AG10803 (cell line): ENCODE measurements around the gene SZT2.

ENCODE experiments used
- DNase-seq: peaks from one replicate; pipeline ENCODE4 v3.0.0; 2010; ENCODE audit warnings: low read depth
- H3K4me3 ChIP-seq: 2 replicates; pipeline ENCODE4 v1.5.1; 2011; ENCODE audit warnings: mild to moderate bottlenecking, low read length, control low read depth
- CTCF ChIP-seq: conservative IDR thresholded peaks from 2 replicates; pipeline ENCODE4 v1.5.1; 2011; ENCODE audit warnings: mild to moderate bottlenecking, low read length, control low read depth, inconsistent platforms

The SZT2 gene

GRCh38 chr1:43422995-43423671 lies 33.4 kb downstream of the SZT2 start:
- DNase-seq = no peak
- no peak for TF ChIP-seq CTCF
- H3K4me3 ChIP-seq = no peak overlapping the region

GRCh38 chr1:43423672-43424550 lies 34.2 kb downstream of the SZT2 start:
- no peak for DNase-seq
- TF ChIP-seq CTCF = no peak
- no peak overlapping the region for H3K4me3 ChIP-seq

GRCh38 chr1:43425045-43425444 lies 35.3 kb downstream of the SZT2 start:
- H3K4me3 ChIP-seq = no peak overlapping the region
- TF ChIP-seq CTCF = no peak
- no peak for DNase-seq

- no peak overlapping the region for H3K4me3 ChIP-seq
- no peak for TF ChIP-seq CTCF
- DNase-seq = no peak
Observed at GRCh38 chr1:43426221-43426620, 36.5 kb downstream of the SZT2 start.

GRCh38 chr1:43427524-43427923 lies 37.8 kb downstream of the SZT2 start:
- H3K4me3 ChIP-seq = no peak overlapping the region
- no peak for TF ChIP-seq CTCF
- no peak for DNase-seq

- DNase-seq = no peak
- no peak overlapping the region for H3K4me3 ChIP-seq
- no peak for TF ChIP-seq CTCF
Observed at GRCh38 chr1:43427941-43428340, 38.2 kb downstream of the SZT2 start.

- no peak overlapping the region for H3K4me3 ChIP-seq
- no peak for TF ChIP-seq CTCF
- no peak for DNase-seq
Observed at GRCh38 chr1:43430831-43431230, 41.1 kb downstream of the SZT2 start.
